Trophoblast cell (in vitro differentiated cells and primary cell): Measurements from ENCODE around the gene MPDU1.
"Not testable (repeated sequence)": the region's sequence is repeated elsewhere in the genome, so short reads cannot be mapped to it uniquely, and the experiment has no call there.

Experiments used
- DNase-seq, 2 donors: peaks; one replicate each; pipeline ENCODE4 v3.0.0-alpha.2; 2016
- H2AFZ ChIP-seq: 2 replicates; pipeline ENCODE4 v1.6.1; 2013; ENCODE audit warnings: low read length, moderate library complexity, mild to moderate bottlenecking; ENCODE audit not compliant: insufficient read depth, poor library complexity
- H2AK5ac ChIP-seq: 2 replicates; pipeline ENCODE4 v1.6.1; 2013; ENCODE audit warnings: mild to moderate bottlenecking, low read length
- H2BK120ac ChIP-seq: 2 replicates; pipeline ENCODE4 v1.6.1; 2013; ENCODE audit warnings: low read length, mild to moderate bottlenecking, moderate library complexity; ENCODE audit not compliant: insufficient read depth, poor library complexity
- H2BK12ac ChIP-seq: 2 replicates; pipeline ENCODE4 v1.6.1; 2013; ENCODE audit warnings: mild to moderate bottlenecking, low read length, moderate library complexity
- H2BK5ac ChIP-seq: 2 replicates; pipeline ENCODE4 v1.6.1; 2013; ENCODE audit warnings: low read length, low read depth, moderate library complexity, mild to moderate bottlenecking; ENCODE audit not compliant: poor library complexity
- H3K14ac ChIP-seq: 2 replicates; pipeline ENCODE4 v1.6.1; 2013; ENCODE audit warnings: mild to moderate bottlenecking, low read length
- H3K18ac ChIP-seq: 2 replicates; pipeline ENCODE4 v1.6.1; 2013; ENCODE audit warnings: mild to moderate bottlenecking, low read length
- H3K23ac ChIP-seq: 2 replicates; pipeline ENCODE4 v1.6.1; 2013; ENCODE audit warnings: low read length
- H3K27ac ChIP-seq: 2 replicates; pipeline ENCODE4 v1.5.1; 2013; ENCODE audit warnings: low read depth, mild to moderate bottlenecking, inconsistent platforms, low read length, moderate library complexity
- H3K27me3 ChIP-seq: 2 replicates; pipeline ENCODE4 v1.6.1; 2013; ENCODE audit warnings: inconsistent platforms, mild to moderate bottlenecking, low read length, moderate library complexity; ENCODE audit not compliant: insufficient read depth
- H3K36me3 ChIP-seq, 2 experiments: 1 replicate in 1 of 2; 2 replicates in 1 of 2; pipeline ENCODE4 v1.6.1; 2013; ENCODE audit warnings: low read length in 2 of 2, mild to moderate bottlenecking in 2 of 2, moderate library complexity in 1 of 2; ENCODE audit not compliant: insufficient read depth in 2 of 2, control insufficient read depth in 1 of 2
- H3K4ac ChIP-seq: 2 replicates; pipeline ENCODE4 v1.6.1; 2013; ENCODE audit warnings: low read depth, mild to moderate bottlenecking, low read length, moderate library complexity
- H3K4me1 ChIP-seq, 2 experiments: 1 replicate in 1 of 2; 2 replicates in 1 of 2; pipeline ENCODE4 v1.6.1; 2013; ENCODE audit warnings: low read length in 2 of 2, mild to moderate bottlenecking in 2 of 2, moderate library complexity in 1 of 2; ENCODE audit not compliant: insufficient read depth in 2 of 2, control insufficient read depth in 1 of 2
- H3K4me2 ChIP-seq: 2 replicates; pipeline ENCODE4 v1.6.1; 2013; ENCODE audit warnings: inconsistent platforms, mild to moderate bottlenecking, low read length, moderate library complexity
- H3K4me3 ChIP-seq: 2 replicates; pipeline ENCODE4 v1.5.1; 2013; ENCODE audit warnings: mild to moderate bottlenecking, low read depth, low read length, inconsistent platforms
- H3K79me1 ChIP-seq: one replicate; pipeline ENCODE4 v1.6.1; 2013; ENCODE audit warnings: low read length
- H3K79me2 ChIP-seq: 2 replicates; pipeline ENCODE4 v1.6.1; 2013; ENCODE audit warnings: low read length, mild to moderate bottlenecking; ENCODE audit not compliant: control insufficient read depth, insufficient read depth, poor library complexity
- H3K9ac ChIP-seq: 2 replicates; pipeline ENCODE4 v1.6.1; 2013; ENCODE audit warnings: mild to moderate bottlenecking, low read length
- H3K9me3 ChIP-seq: 2 replicates; pipeline ENCODE4 v1.6.1; 2013; ENCODE audit warnings: low read depth, mild to moderate bottlenecking, control low read depth, inconsistent platforms, low read length; ENCODE audit not compliant: insufficient read depth
- H4K12ac ChIP-seq: 2 replicates; pipeline ENCODE4 v1.6.1; 2013; ENCODE audit warnings: low read depth, mild to moderate bottlenecking, low read length, moderate library complexity
- H4K8ac ChIP-seq: 2 replicates; pipeline ENCODE4 v1.6.1; 2013; ENCODE audit warnings: low read depth, mild to moderate bottlenecking, low read length, moderate library complexity
- H4K91ac ChIP-seq: one replicate; pipeline ENCODE4 v1.6.1; 2013; ENCODE audit warnings: low read depth, mild to moderate bottlenecking, low read length, moderate library complexity
- WGBS: extraction: QIAGEN DNeasy Blood & Tissue Kit; methylation state at CpG from one replicate; pipeline ENCODE4 v1.1.7; 2013; ENCODE audit warnings: missing lambda C conversion rate; ENCODE audit not compliant: insufficient read length, insufficient coverage; ENCODE audit errors: extremely low coverage; 5-methylcytosine and 5-hydroxymethylcytosine counted together

MPDU1 gene

DNA sequence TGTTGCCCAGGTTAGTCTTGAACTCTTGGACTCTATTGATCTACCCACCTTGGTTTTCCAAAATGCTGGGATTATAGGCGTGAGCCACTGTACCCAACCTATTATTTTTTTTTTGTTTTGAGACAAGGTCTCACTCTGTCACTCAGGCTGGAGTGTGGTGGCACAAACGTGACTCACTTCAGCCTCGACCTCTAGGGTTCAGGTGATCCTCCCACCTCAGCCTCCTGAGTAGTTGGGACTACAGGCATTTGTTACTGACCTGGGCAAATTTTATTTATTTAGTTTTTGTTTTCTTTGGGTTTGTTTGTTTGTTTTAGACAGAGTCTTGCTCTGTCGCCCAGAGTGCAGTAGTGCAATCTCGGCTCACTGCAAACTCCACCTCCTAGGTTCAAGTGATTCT is 40.0 kb downstream of the MPDU1 start:
- Histone ChIP-seq H3K14ac (no peak overlapping the region), H4K8ac (no peak overlapping the region), H3K23ac (no peak overlapping the region), H4K12ac (no peak overlapping the region), H3K18ac (no peak overlapping the region), H4K91ac (no peak overlapping the region), H3K9me3 (no peaks in the 10 kb centered on the region), H2BK120ac (no peak overlapping the region), H2AFZ (no peak overlapping the region), H3K4me3 (no peak overlapping the region), H2BK12ac (no peak overlapping the region), H3K9ac (no peak overlapping the region), H3K27me3 (no peaks in the 10 kb centered on the region), H3K79me2 (peaks cover 2% of the 10 kb centered on the region), H3K36me3 (peaks cover 0 to 2% of the 10 kb centered on the region in 2 experiments), H3K4ac (no peak overlapping the region), H3K79me1 (peaks cover 2% of the 10 kb centered on the region), H3K4me2 (no peak overlapping the region), H2BK5ac (no peak overlapping the region), H3K27ac (no peak overlapping the region), H2AK5ac (no peak overlapping the region), H3K4me1 (peaks cover 5% of the 10 kb centered on the region in 2 experiments)
- no peak for DNase-seq
- no CpG with 5 or more reads among the region's 5 CpGs for WGBS

DNA sequence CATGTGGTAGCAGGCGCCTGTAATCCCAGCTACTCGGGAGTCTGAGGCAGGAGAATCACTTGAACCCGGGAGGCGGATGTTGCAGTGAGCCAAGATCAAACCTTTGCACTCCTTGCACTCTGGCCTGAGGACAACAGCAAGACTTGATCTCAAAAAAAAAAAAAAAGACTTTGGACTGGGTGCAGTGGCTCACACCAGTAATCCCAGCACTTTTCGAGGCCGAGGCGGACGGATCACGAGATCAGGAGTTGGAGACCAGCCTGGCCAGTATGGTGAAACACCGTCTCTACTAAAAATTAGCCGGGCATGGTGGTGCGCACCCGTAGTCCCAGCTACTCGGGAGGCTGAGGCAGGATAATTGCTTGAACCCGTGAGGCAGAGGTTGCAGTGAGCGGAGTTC is 42.1 kb downstream of the MPDU1 start:
- not testable (repeated sequence) for H3K79me1 ChIP-seq, H3K9ac ChIP-seq, H3K14ac ChIP-seq, H3K4ac ChIP-seq, H4K91ac ChIP-seq, H3K27me3 ChIP-seq, H3K23ac ChIP-seq, H3K4me1 ChIP-seq, H2BK5ac ChIP-seq, H3K36me3 ChIP-seq, H4K8ac ChIP-seq, H3K79me2 ChIP-seq, H3K18ac ChIP-seq, H3K4me2 ChIP-seq, H4K12ac ChIP-seq, H3K4me3 ChIP-seq, H2AFZ ChIP-seq, DNase-seq, H3K9me3 ChIP-seq, H2AK5ac ChIP-seq, H2BK12ac ChIP-seq, H3K27ac ChIP-seq, H2BK120ac ChIP-seq
- WGBS: no CpG with 5 or more reads among the region's 16 CpGs

DNA sequence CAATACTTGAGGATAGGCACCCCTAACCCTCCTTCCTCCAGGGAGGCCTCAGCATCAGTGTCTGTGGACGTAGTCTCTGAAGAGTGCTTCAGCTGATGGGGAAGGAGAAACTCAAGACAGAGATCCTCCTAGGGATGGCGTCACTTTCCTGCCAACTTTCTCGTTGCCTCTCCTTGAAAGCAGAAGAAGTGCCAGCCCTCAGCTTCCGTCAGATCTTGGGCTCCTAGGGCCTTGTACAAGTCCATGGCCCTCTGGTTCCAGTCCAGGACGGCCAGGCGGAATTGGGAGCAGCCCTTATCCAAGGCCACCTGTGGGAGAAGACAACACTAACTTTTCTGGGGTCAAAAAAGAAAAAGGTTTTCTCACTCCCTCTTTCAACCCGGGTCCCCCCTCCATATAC is 42.7 kb downstream of the MPDU1 start:
- H4K91ac ChIP-seq: no peak overlapping the region

DNA sequence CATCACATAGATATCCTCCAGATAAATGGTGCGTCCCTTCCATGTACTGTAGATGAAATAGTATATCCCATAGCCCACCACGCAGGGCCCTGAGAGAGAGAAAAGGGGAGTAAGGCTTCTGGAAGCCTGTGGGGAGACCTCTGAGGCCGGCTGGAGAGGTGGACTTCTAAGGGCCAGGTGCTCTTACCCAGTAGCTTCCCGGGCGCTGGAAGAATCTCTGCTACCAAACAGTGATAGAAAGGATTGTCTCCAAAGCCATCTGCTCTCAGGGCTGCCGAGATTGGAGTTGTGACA is 43.3 kb downstream of the MPDU1 start:
- Histone ChIP-seq H2AK5ac (no peak overlapping the region), H4K12ac (peak overlapping the region; percentile 27), H4K8ac (no peak overlapping the region), H3K4me2 (peak overlapping the region; percentile 82), H2BK5ac (no peak overlapping the region), H4K91ac (no peak overlapping the region), H3K18ac (peak overlapping the region; percentile 46), H3K14ac (no peak overlapping the region), H2AFZ (no peak overlapping the region), H3K27ac (no peak overlapping the region), H3K9me3 (peaks cover 1% of the 10 kb centered on the region), H3K27me3 (no peaks in the 10 kb centered on the region), H3K4me1 (peaks cover 5% of the 10 kb centered on the region in 2 experiments), H3K36me3 (peaks cover 0 to 2% of the 10 kb centered on the region in 2 experiments), H2BK120ac (no peak overlapping the region), H3K79me1 (peaks cover 2% of the 10 kb centered on the region), H3K23ac (no peak overlapping the region), H2BK12ac (no peak overlapping the region), H3K4me3 (peak overlapping the region; percentile 75), H3K4ac (no peak overlapping the region), H3K79me2 (peaks cover 2% of the 10 kb centered on the region), H3K9ac (peak overlapping the region; percentile 66)
- DNase-seq: peak in 1 of 2 donors; percentile 13
- WGBS: no CpG with 5 or more reads among the region's 6 CpGs

More for the DNA sequence above, 42.7 kb downstream of the MPDU1 start:
- Histone ChIP-seq H3K27me3 (no peaks in the 10 kb centered on the region), H3K4me3 (no peak overlapping the region), H3K23ac (no peak overlapping the region), H3K36me3 (peaks cover 0 to 2% of the 10 kb centered on the region in 2 experiments), H3K4me1 (peaks cover 5% of the 10 kb centered on the region in 2 experiments), H2BK5ac (no peak overlapping the region), H2AK5ac (no peak overlapping the region), H4K8ac (no peak overlapping the region), H3K79me1 (peaks cover 2% of the 10 kb centered on the region), H3K79me2 (peaks cover 2% of the 10 kb centered on the region), H3K18ac (no peak overlapping the region), H3K14ac (no peak overlapping the region), H4K12ac (no peak overlapping the region), H3K9me3 (peaks cover 1% of the 10 kb centered on the region), H2AFZ (no peak overlapping the region), H3K27ac (no peak overlapping the region), H3K9ac (no peak overlapping the region), H2BK12ac (no peak overlapping the region), H3K4ac (no peak overlapping the region), H3K4me2 (no peak overlapping the region), H2BK120ac (no peak overlapping the region)
- no peak for DNase-seq
- no CpG with 5 or more reads among the region's 7 CpGs for WGBS
